ENCODE results near the gene TFAP2A. TPM values are rescaled to one million over a fixed set of nuclear protein-coding genes. Genes with fewer than 3 reads are reported as not detected.

The TFAP2A gene
- total and polyA plus RNA-seq, 9 donors, result 0.10 to 0.67 (median 0.15) TPM; not detected in 1

DNA sequence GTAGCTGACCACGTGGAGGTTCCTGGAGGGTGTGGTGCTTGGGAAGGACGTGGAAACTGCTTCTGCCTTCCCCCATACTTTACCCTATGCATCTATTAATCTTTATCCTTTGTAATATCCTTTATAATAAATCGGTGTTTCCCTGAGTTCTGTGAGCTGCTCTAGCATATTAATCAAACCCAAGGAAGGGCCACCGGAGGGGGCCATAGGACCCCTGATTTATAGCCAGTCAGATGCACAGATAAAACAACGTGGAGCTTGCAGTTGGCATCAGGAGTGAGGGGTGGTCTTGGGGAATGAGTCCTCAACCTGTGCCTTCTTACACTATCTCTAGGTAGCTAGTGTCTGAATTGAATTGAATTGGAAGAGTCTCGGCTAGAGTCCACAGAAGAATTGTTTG lies 36.5 kb upstream of the TFAP2A start:
- no peak for DNase-seq
- no peaks in the 10 kb centered on the region for H3K4me1 ChIP-seq (ENCODE audit: insufficient read depth)
- H3K27me3 ChIP-seq, result no peaks in the 10 kb centered on the region
- TF ChIP-seq, protein P1, sequence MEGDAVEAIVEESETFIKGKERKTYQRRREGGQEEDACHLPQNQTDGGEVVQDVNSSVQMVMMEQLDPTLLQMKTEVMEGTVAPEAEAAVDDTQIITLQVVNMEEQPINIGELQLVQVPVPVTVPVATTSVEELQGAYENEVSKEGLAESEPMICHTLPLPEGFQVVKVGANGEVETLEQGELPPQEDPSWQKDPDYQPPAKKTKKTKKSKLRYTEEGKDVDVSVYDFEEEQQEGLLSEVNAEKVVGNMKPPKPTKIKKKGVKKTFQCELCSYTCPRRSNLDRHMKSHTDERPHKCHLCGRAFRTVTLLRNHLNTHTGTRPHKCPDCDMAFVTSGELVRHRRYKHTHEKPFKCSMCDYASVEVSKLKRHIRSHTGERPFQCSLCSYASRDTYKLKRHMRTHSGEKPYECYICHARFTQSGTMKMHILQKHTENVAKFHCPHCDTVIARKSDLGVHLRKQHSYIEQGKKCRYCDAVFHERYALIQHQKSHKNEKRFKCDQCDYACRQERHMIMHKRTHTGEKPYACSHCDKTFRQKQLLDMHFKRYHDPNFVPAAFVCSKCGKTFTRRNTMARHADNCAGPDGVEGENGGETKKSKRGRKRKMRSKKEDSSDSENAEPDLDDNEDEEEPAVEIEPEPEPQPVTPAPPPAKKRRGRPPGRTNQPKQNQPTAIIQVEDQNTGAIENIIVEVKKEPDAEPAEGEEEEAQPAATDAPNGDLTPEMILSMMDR (IDR thresholded peaks at IDR 0.05), result no peak
- TF ChIP-seq EP300 (IDR thresholded peaks at IDR 0.05), result no peak
- no peak for TF ChIP-seq POLR2A (IDR thresholded peaks at IDR 0.05)
- H3K27ac ChIP-seq, result no peak overlapping the region
- H3K4me3 ChIP-seq, result no peak overlapping the region
- no peaks in the 10 kb centered on the region for H3K36me3 ChIP-seq
- intact Hi-C loops (cut with DNase I), result no loop called here
- 38 to 56% (median 39%) methylated on average over 6 of the region's 6 CpGs for WGBS, 3 donors
- no peaks in the 10 kb centered on the region for H3K9me3 ChIP-seq

DNA sequence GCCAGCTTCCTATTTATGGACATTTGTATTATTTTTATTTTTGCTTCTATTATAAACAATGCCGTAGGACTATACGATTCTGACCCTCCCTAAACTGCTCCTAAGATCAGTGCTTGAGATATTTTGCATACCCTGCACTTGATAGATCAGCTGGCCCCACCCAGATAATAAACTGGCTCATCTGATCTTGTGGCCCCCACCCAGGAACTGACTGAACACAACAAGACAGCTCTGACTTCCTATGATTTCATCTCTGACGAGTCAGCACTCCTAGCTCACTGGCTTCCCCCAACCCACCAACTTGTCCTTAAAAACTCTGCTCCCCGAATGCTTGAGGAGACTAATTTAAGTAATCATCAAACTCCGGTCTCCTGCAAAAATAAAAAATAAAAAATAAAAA lies 34.9 kb upstream of the TFAP2A start:
- Histone ChIP-seq H3K36me3 (no peaks in the 10 kb centered on the region), H3K4me1 (ENCODE audit: insufficient read depth) (no peaks in the 10 kb centered on the region), H3K27me3 (no peaks in the 10 kb centered on the region), H3K27ac (no peak overlapping the region), H3K9me3 (no peaks in the 10 kb centered on the region), H3K4me3 (no peak overlapping the region)
- intact Hi-C loops (cut with DNase I), result no loop called here
- TF ChIP-seq POLR2A (IDR thresholded peaks at IDR 0.05), result no peak
- TF ChIP-seq, protein P1 (IDR thresholded peaks at IDR 0.05), result no peak
- no peak for TF ChIP-seq EP300 (IDR thresholded peaks at IDR 0.05)
- no peak for DNase-seq
- 69 to 79% (median 73%) methylated on average over 5 of the region's 5 CpGs for WGBS, 3 donors

DNA sequence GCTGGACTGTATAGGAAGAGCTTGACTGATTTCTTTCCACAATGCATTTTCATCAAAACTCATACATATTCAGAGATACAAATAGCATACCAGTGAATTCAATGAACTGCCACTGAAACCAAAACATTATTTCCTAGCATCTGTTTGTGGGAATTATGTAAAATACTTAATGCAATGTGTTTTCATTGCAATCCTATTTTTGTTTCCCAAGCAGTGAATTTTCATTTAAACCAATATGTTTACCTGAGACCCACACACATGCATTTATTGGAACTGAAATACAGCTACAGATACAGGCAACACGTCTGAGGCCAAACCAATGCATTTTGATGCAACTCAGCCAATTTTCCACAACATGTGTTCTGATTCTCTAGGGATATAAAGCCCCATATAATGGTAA lies 33.2 kb upstream of the TFAP2A start:
- no peaks in the 10 kb centered on the region for H3K36me3 ChIP-seq
- 24 to 62% (median 38%) methylated on average over 1 of the region's 1 CpG for WGBS, 3 donors
- intact Hi-C loops (cut with DNase I), result no loop called here
- no peak for DNase-seq
- TF ChIP-seq, protein P1 (IDR thresholded peaks at IDR 0.05), result no peak
- TF ChIP-seq EP300 (IDR thresholded peaks at IDR 0.05) (no peak), POLR2A (IDR thresholded peaks at IDR 0.05) (no peak)
- H3K4me3 ChIP-seq, result no peak overlapping the region
- H3K4me1 ChIP-seq (ENCODE audit: insufficient read depth), result no peaks in the 10 kb centered on the region
- no peak overlapping the region for H3K27ac ChIP-seq
- H3K27me3 ChIP-seq, result no peaks in the 10 kb centered on the region
- H3K9me3 ChIP-seq, result no peaks in the 10 kb centered on the region

GRCh38 chr6:10446548-10446947 lies 31.7 kb upstream of the TFAP2A start:
- Histone ChIP-seq H3K4me1 (ENCODE audit: insufficient read depth) (no peaks in the 10 kb centered on the region), H3K27ac (no peak overlapping the region), H3K4me3 (no peak overlapping the region), H3K27me3 (no peaks in the 10 kb centered on the region), H3K9me3 (no peaks in the 10 kb centered on the region), H3K36me3 (no peaks in the 10 kb centered on the region)
- TF ChIP-seq, protein P1 (IDR thresholded peaks at IDR 0.05), result no peak
- TF ChIP-seq POLR2A (IDR thresholded peaks at IDR 0.05), result no peak
- no peak for TF ChIP-seq EP300 (IDR thresholded peaks at IDR 0.05)
- DNase-seq, result no peak
- intact Hi-C loops (cut with DNase I), result no loop called here
- WGBS, 3 donors, result 37 to 50% (median 48%) methylated on average over 1 of the region's 1 CpG

DNA sequence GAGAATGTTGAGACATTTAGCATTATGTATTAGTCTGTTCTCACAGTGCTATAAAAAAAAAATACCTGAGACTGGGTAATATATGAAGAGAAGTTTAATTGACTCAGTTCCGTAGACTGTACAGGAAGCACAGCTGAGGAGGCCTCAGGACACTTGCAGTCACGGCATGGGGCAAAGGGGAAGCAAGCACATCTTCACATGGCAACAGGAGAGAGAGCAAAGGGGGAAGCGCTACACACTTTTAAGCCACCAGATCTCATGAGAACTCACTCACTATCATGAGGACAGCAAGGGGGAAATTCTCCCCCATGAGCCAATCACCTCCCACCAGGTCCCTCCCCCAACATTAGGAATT lies 26.8 kb upstream of the TFAP2A start:
- Histone ChIP-seq H3K4me1 (ENCODE audit: insufficient read depth) (no peaks in the 10 kb centered on the region), H3K36me3 (no peaks in the 10 kb centered on the region), H3K27me3 (no peaks in the 10 kb centered on the region), H3K27ac (no peak overlapping the region), H3K9me3 (no peaks in the 10 kb centered on the region), H3K4me3 (no peak overlapping the region)
- intact Hi-C loops (cut with DNase I), result no loop called here
- TF ChIP-seq EP300 (IDR thresholded peaks at IDR 0.05) (no peak), POLR2A (IDR thresholded peaks at IDR 0.05) (no peak)
- TF ChIP-seq, protein P1 (IDR thresholded peaks at IDR 0.05), result no peak
- WGBS, 3 donors, result 83 to 85% (median 85%) methylated on average over 3 of the region's 3 CpGs
- DNase-seq, result no peak

Measured in ovary (tissue), 9 donors.